HepG2 (cell line): ENCODE measurements around the gene MIDN. TPM values are rescaled to one million over a fixed set of nuclear protein-coding genes. Genes with fewer than 3 reads are reported as not detected.
A peak's percentile ranks its signal among the peaks of the same experiment; 100 is the strongest.

Experiments
- BATF2 ChIP-seq: sonication (generic); formaldehyde crosslinking; IDR thresholded peaks from 2 replicates; pipeline ENCODE4 v1.8.0; 2022; ENCODE audit warnings: mild to moderate bottlenecking, missing genetic modification reagents, moderate library complexity
- CREBL2 ChIP-seq: sonication (generic); formaldehyde crosslinking; IDR thresholded peaks from 2 replicates; pipeline ENCODE4 v1.8.1; 2023; ENCODE audit warnings: missing genetic modification reagents, mild to moderate bottlenecking, borderline replicate concordance
- HDAC1 ChIP-seq: sonication (generic); formaldehyde crosslinking; IDR thresholded peaks from 2 replicates; pipeline ENCODE4 v1.5.1; 2020; ENCODE audit warnings: mild to moderate bottlenecking, missing genetic modification reagents
- HIVEP1 ChIP-seq: sonication (generic); formaldehyde crosslinking; IDR thresholded peaks from 2 replicates; pipeline ENCODE4 v1.4.0; 2020; ENCODE audit warnings: mild to moderate bottlenecking, missing genetic modification reagents
- IRF2 ChIP-seq: IDR thresholded peaks from 2 replicates; pipeline ENCODE4 v1.6.1; 2018; ENCODE audit warnings: missing genetic modification reagents, missing compliant biosample characterization
- POLR2G ChIP-seq: fragments of 200-400 bp; formaldehyde crosslinking; IDR thresholded peaks from 2 replicates; pipeline ENCODE4 v1.6.1; 2018; ENCODE audit warnings: mild to moderate bottlenecking, low read depth, low read length, moderate library complexity
- SNAPC5 ChIP-seq: sonication (generic); formaldehyde crosslinking; IDR thresholded peaks from 2 replicates; pipeline ENCODE4 v1.8.1; 2023; ENCODE audit warnings: mild to moderate bottlenecking, missing genetic modification reagents, borderline replicate concordance
- SPEN ChIP-seq: sonication (generic); formaldehyde crosslinking; IDR thresholded peaks from 2 replicates; pipeline ENCODE4 v1.5.1; 2020; ENCODE audit warnings: low read depth, mild to moderate bottlenecking, missing genetic modification reagents
- YEATS2 ChIP-seq: sonication (generic); formaldehyde crosslinking; IDR thresholded peaks from 2 replicates; pipeline ENCODE4 v1.4.0; 2020; ENCODE audit warnings: missing genetic modification reagents, borderline replicate concordance
- ZBTB1 ChIP-seq: sonication (generic); formaldehyde crosslinking; IDR thresholded peaks from 2 replicates; pipeline ENCODE4 v1.4.0; 2020; ENCODE audit warnings: missing genetic modification reagents, borderline replicate concordance
- ZBTB21 ChIP-seq: sonication (generic); formaldehyde crosslinking; IDR thresholded peaks from 2 replicates; pipeline ENCODE4 v1.4.0; 2020; ENCODE audit warnings: missing genetic modification reagents
- ZFP36L1 ChIP-seq: sonication (generic); formaldehyde crosslinking; IDR thresholded peaks from 2 replicates; pipeline ENCODE4 v1.8.0; 2022; ENCODE audit warnings: mild to moderate bottlenecking, missing genetic modification reagents, moderate library complexity
- ZNF224 ChIP-seq: sonication (generic); formaldehyde crosslinking; IDR thresholded peaks from 2 replicates; pipeline ENCODE4 v1.5.0; 2020; ENCODE audit warnings: mild to moderate bottlenecking, missing genetic modification reagents
- ZNF235 ChIP-seq: sonication (generic); formaldehyde crosslinking; IDR thresholded peaks from 2 replicates; pipeline ENCODE4 v1.8.1; 2023; ENCODE audit warnings: mild to moderate bottlenecking, missing genetic modification reagents, borderline replicate concordance
- ZNF335 ChIP-seq: sonication (generic); formaldehyde crosslinking; IDR thresholded peaks from 2 replicates; pipeline ENCODE4 v1.4.0; 2020; ENCODE audit warnings: missing genetic modification reagents
- ZNF549 ChIP-seq: sonication (generic); formaldehyde crosslinking; IDR thresholded peaks from 2 replicates; pipeline ENCODE4 v1.5.0; 2020; ENCODE audit warnings: missing genetic modification reagents
- ZNF674 ChIP-seq: sonication (generic); formaldehyde crosslinking; IDR thresholded peaks from 2 replicates; pipeline ENCODE4 v1.5.0; 2020; ENCODE audit warnings: low read depth, mild to moderate bottlenecking, missing genetic modification reagents
- ZNF749 ChIP-seq: sonication (generic); formaldehyde crosslinking; IDR thresholded peaks from 2 replicates; pipeline ENCODE4 v1.8.0; 2022; ENCODE audit warnings: mild to moderate bottlenecking, missing genetic modification reagents, moderate library complexity, borderline replicate concordance
- ZNF775 ChIP-seq: sonication (generic); formaldehyde crosslinking; IDR thresholded peaks from 2 replicates; pipeline ENCODE4 v1.4.0; 2020; ENCODE audit warnings: missing genetic modification reagents, mild to moderate bottlenecking, moderate library complexity, borderline replicate concordance
- ZNF816 ChIP-seq: sonication (generic); formaldehyde crosslinking; IDR thresholded peaks from 2 replicates; pipeline ENCODE4 v1.8.0; 2022; ENCODE audit warnings: missing genetic modification reagents, mild to moderate bottlenecking, borderline replicate concordance
- polyA plus RNA-seq, 8 experiments: library from polyadenylated mRNA; depleted of rRNA in 3 of 8; stranded (reverse) in 7 of 8; unstranded in 1 of 8; fragments of >200 nt; fragmentation: Illumina TruSeq in 4 of 8; extraction: Trizol in 4 of 8; gene quantifications; 2 replicates each; pipeline versions ENCODE4 v1.2.1 to v1.2.3, GENCODE V29; 2011 to 2016; ENCODE audit warnings: low read depth in 4 of 8, missing spikeins in 1 of 8, mixed read lengths in 1 of 8; ENCODE audit not compliant: insufficient read depth in 1 of 8
- total RNA-seq, 5 experiments: library from RNA; depleted of rRNA; stranded (reverse); fragments of >200 nt; fragmentation: Illumina TruSeq; extraction: Trizol; gene quantifications; 2 replicates each; pipeline ENCODE4 v1.2.3, GENCODE V29; 2016; ENCODE audit warnings: low read depth in 1 of 5
- TF ChIP-seq, protein P1 (sequence below): sonication (generic); formaldehyde crosslinking; IDR thresholded peaks from 2 replicates; pipeline ENCODE4 v1.4.0; 2020; ENCODE audit warnings: missing genetic modification reagents, borderline replicate concordance
- TF ChIP-seq, protein P2 (sequence below): sonication (generic); formaldehyde crosslinking; IDR thresholded peaks from 2 replicates; pipeline ENCODE4 v1.4.0; 2020; ENCODE audit warnings: missing genetic modification reagents, borderline replicate concordance

The MIDN gene
- total and polyA plus RNA-seq, 2 of the 13 experiments (the other 11 are each of a cell fraction or from before 2014, with no cell fraction given), result 8.4 to 18.0 TPM

DNA sequence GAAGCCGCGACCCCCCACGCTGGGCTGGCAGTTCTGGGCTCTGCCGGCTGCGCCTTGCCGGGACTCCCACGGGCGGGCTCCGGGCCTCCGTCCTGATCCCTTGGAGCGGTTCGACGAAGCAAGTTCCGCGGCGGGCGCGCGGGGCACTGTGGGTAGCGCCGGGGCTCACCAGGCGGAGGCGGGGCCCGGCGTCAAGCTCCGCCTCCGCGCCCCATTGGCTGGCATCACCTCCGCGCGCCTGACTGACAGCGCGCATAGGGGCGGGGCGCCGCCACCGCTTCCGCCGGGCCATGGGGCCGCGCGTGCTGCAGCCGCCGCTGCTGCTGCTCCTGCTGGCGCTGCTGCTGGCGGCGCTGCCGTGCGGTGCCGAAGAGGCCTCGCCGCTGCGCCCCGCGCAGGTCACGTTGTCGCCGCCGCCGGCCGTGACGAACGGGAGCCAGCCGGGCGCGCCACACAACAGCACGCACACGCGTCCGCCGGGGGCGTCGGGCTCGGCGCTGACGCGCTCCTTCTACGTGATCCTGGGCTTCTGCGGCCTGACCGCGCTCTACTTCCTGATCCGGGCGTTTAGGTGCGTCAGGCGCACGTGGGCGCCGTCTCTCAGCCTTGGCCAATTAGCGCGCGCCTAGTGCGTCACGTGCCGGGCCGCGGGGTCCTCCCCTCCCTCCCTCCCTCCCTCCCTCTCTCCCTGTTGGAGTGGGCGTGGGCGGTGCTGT, 27.0 kb downstream of the MIDN start, which contains the start of gene FAM174C (continued):
- TF ChIP-seq, protein P1, sequence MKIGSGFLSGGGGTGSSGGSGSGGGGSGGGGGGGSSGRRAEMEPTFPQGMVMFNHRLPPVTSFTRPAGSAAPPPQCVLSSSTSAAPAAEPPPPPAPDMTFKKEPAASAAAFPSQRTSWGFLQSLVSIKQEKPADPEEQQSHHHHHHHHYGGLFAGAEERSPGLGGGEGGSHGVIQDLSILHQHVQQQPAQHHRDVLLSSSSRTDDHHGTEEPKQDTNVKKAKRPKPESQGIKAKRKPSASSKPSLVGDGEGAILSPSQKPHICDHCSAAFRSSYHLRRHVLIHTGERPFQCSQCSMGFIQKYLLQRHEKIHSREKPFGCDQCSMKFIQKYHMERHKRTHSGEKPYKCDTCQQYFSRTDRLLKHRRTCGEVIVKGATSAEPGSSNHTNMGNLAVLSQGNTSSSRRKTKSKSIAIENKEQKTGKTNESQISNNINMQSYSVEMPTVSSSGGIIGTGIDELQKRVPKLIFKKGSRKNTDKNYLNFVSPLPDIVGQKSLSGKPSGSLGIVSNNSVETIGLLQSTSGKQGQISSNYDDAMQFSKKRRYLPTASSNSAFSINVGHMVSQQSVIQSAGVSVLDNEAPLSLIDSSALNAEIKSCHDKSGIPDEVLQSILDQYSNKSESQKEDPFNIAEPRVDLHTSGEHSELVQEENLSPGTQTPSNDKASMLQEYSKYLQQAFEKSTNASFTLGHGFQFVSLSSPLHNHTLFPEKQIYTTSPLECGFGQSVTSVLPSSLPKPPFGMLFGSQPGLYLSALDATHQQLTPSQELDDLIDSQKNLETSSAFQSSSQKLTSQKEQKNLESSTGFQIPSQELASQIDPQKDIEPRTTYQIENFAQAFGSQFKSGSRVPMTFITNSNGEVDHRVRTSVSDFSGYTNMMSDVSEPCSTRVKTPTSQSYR (CRISPR knock-in tag), result peak; percentile 31
- TF ChIP-seq HDAC1 (peak; percentile 2; the same call in 1 of the 2 replicates), IRF2 (CRISPR knock-in tag) (0 out of 2 replicates have a peak, but pooled peaks have one; percentile 2), ZNF549 (CRISPR knock-in tag) (no peak), HIVEP1 (CRISPR knock-in tag) (no peak; the same call in 1 of the 2 replicates), SPEN (CRISPR knock-in tag) (peak; percentile 16), ZNF674 (CRISPR knock-in tag) (peak; percentile 70; the same call in 1 of the 2 replicates), CREBL2 (CRISPR knock-in tag) (peak; percentile 89; the same call in 1 of the 2 replicates), BATF2 (CRISPR knock-in tag) (0 out of 2 replicates have a peak, but pooled peaks have one; percentile 23), YEATS2 (peak; percentile 63; the same call in 1 of the 2 replicates), ZNF235 (CRISPR knock-in tag) (peak; percentile 57; the same call in 1 of the 2 replicates), ZNF816 (peak; percentile 73; the same call in 1 of the 2 replicates), ZBTB1 (no peak), ZNF335 (CRISPR knock-in tag) (no peak), ZNF775 (CRISPR knock-in tag) (no peak), POLR2G (peak; percentile 84), ZFP36L1 (CRISPR knock-in tag) (no peak), ZBTB21 (CRISPR knock-in tag) (peak; percentile 31; the same call in 1 of the 2 replicates), SNAPC5 (CRISPR knock-in tag) (0 out of 2 replicates have a peak, but pooled peaks have one; percentile 26), ZNF749 (CRISPR knock-in tag) (peak; percentile 9; the same call in 1 of the 2 replicates), ZNF224 (CRISPR knock-in tag) (no peak)
- TF ChIP-seq, protein P2, sequence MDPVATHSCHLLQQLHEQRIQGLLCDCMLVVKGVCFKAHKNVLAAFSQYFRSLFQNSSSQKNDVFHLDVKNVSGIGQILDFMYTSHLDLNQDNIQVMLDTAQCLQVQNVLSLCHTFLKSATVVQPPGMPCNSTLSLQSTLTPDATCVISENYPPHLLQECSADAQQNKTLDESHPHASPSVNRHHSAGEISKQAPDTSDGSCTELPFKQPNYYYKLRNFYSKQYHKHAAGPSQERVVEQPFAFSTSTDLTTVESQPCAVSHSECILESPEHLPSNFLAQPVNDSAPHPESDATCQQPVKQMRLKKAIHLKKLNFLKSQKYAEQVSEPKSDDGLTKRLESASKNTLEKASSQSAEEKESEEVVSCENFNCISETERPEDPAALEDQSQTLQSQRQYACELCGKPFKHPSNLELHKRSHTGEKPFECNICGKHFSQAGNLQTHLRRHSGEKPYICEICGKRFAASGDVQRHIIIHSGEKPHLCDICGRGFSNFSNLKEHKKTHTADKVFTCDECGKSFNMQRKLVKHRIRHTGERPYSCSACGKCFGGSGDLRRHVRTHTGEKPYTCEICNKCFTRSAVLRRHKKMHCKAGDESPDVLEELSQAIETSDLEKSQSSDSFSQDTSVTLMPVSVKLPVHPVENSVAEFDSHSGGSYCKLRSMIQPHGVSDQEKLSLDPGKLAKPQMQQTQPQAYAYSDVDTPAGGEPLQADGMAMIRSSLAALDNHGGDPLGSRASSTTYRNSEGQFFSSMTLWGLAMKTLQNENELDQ (CRISPR knock-in tag), result no peak
